GM12878 (cell line): Measurements from ENCODE around the gene HS6ST3. TPM values are rescaled to one million over a fixed set of nuclear protein-coding genes. Genes with fewer than 3 reads are reported as not detected.

Experiments
- ATAC-seq: fragments of 200-7000 bp; cut with Tn5 transposase; 3 replicates; pipeline ENCODE4 v1.9.1; 2020; ENCODE audit warnings: mild to moderate bottlenecking, moderate library complexity
- BruUV-seq: library from RNA; stranded (reverse); fragments of 400-500 nt; replicated peaks from 2 replicates; lab custom pipeline; 2021; lab: Mats Ljungman, UMichigan
- CTCF ChIA-PET: fragments of 300-600 bp; sonication (Branson Sonifier 250); formaldehyde crosslinking; extraction: SDS; loops from one replicate; lab custom pipeline; 2021; ENCODE audit warnings: inconsistent platforms; lab: Yijun Ruan, JAX
- POLR2A ChIA-PET: fragments of 350-600 bp; formaldehyde crosslinking; extraction: SDS; loops from one replicate; lab custom pipeline; 2021; ENCODE audit warnings: inconsistent platforms; lab: Charles Lee
- RAD21 ChIA-PET: fragments of 300-600 bp; sonication (Branson Sonifier 250); formaldehyde crosslinking; loops from one replicate; lab custom pipeline; 2023; ENCODE audit warnings: antibody characterized with exemption; ENCODE audit not compliant: unreplicated experiment; lab: Charles Lee
- SMC1A ChIA-PET: fragments of 300-600 bp; sonication (Branson Sonifier 250); formaldehyde crosslinking; loops from one replicate; lab custom pipeline; 2023; ENCODE audit not compliant: unreplicated experiment, uncharacterized antibody; lab: Charles Lee
- DNase-seq: peaks from one replicate; pipeline ENCODE4 v3.0.0-alpha.2; 2011; ENCODE audit warnings: low read depth, low spot score
- FAIRE-seq: peaks from 3 replicates; lab custom pipeline; 2011; peaks lifted over from hg19 to GRCh38; lab: Jason Lieb, UNC
- H2AFZ ChIP-seq: 2 replicates; pipeline ENCODE4 v1.6.0; 2011; ENCODE audit warnings: low read depth, low read length, control low read depth; ENCODE audit not compliant: control insufficient read depth
- H3K27ac ChIP-seq: 2 replicates; pipeline ENCODE4 v1.5.1; 2011; ENCODE audit warnings: control low read depth; ENCODE audit not compliant: control insufficient read depth, insufficient read depth
- H3K27me3 ChIP-seq, 2 experiments: replicated peaks in 1 of 2; 2 replicates each; pipeline versions ENCODE4 v1.6.0 to v1.6.1; 2011; ENCODE audit warnings: low read length in 1 of 2; ENCODE audit not compliant: control insufficient read depth in 2 of 2, insufficient read depth in 2 of 2
- H3K36me3 ChIP-seq, 2 experiments: 2 replicates each; pipeline ENCODE4 v1.5.1; 2011; ENCODE audit warnings: low read length in 1 of 2; ENCODE audit not compliant: control insufficient read depth in 2 of 2, insufficient read depth in 2 of 2
- H3K4me1 ChIP-seq: 2 replicates; pipeline ENCODE4 v1.6.1; 2011; ENCODE audit warnings: mild to moderate bottlenecking, low read length, moderate library complexity, mixed read lengths; ENCODE audit not compliant: control insufficient read depth, insufficient read depth
- H3K4me2 ChIP-seq: 2 replicates; pipeline ENCODE4 v1.6.0; 2011; ENCODE audit warnings: control low read depth; ENCODE audit not compliant: control insufficient read depth, insufficient read depth
- H3K4me3 ChIP-seq: fragments of 200-600 bp; sonication (generic); 2 replicates; pipeline ENCODE4 v1.5.1; 2016
- H3K79me2 ChIP-seq: 2 replicates; pipeline ENCODE4 v1.6.0; 2011; ENCODE audit warnings: low read length; ENCODE audit not compliant: control insufficient read depth, insufficient read depth
- H3K9ac ChIP-seq: 2 replicates; pipeline ENCODE4 v1.8.0; 2011; ENCODE audit warnings: low read length, control low read depth, mixed read lengths; ENCODE audit not compliant: control insufficient read depth, insufficient read depth
- H3K9me3 ChIP-seq: replicated peaks from 3 replicates; pipeline ENCODE4 v1.5.1; 2011; ENCODE audit warnings: mild to moderate bottlenecking, low read length; ENCODE audit not compliant: control insufficient read depth, insufficient read depth
- H4K20me1 ChIP-seq: 2 replicates; pipeline ENCODE4 v1.6.0; 2011; ENCODE audit not compliant: control insufficient read depth, insufficient read depth
- CBX3 ChIP-seq: fragments of 200-600 bp; sonication (generic); IDR thresholded peaks from 2 replicates; pipeline ENCODE4 v1.6.1; 2016; ENCODE audit warnings: low read depth, borderline replicate concordance
- CBX5 ChIP-seq: sonication (generic); IDR thresholded peaks from 2 replicates; pipeline ENCODE4 v1.6.1; 2016; ENCODE audit warnings: low read depth, moderate library complexity, mild to moderate bottlenecking, inconsistent platforms
- CHD4 ChIP-seq: fragments of 200-600 bp; sonication (generic); IDR thresholded peaks from 2 replicates; pipeline ENCODE4 v1.6.1; 2016; ENCODE audit warnings: mild to moderate bottlenecking
- CREB1 ChIP-seq: IDR thresholded peaks from 2 replicates; pipeline ENCODE4 v1.6.1; 2012; ENCODE audit warnings: low read depth, mild to moderate bottlenecking, inconsistent platforms
- FOXM1 ChIP-seq: IDR thresholded peaks from 2 replicates; pipeline ENCODE4 v1.6.1; 2012; ENCODE audit warnings: low read depth, mild to moderate bottlenecking, inconsistent platforms, low read length, moderate library complexity
- HDAC2 ChIP-seq: fragments of 200-600 bp; sonication (generic); IDR thresholded peaks from 2 replicates; pipeline ENCODE4 v1.6.1; 2017
- MYB ChIP-seq: fragments of 150-350 bp; IDR thresholded peaks from 2 replicates; pipeline ENCODE4 v1.6.1; 2014; ENCODE audit warnings: mild to moderate bottlenecking, low read depth, low read length, borderline replicate concordance
- PBX3 ChIP-seq: IDR thresholded peaks from 2 replicates; pipeline ENCODE4 v1.6.1; 2011; ENCODE audit warnings: mild to moderate bottlenecking, low read depth, low read length, moderate library complexity; ENCODE audit not compliant: insufficient replicate concordance
- POU2F2 ChIP-seq: IDR thresholded peaks from 3 replicates; pipeline ENCODE4 v1.6.1; 2011; ENCODE audit warnings: low read depth, mild to moderate bottlenecking, low read length, borderline replicate concordance
- RCOR1 ChIP-seq: conservative IDR thresholded peaks from 2 replicates; pipeline ENCODE4 v1.6.1; 2012; ENCODE audit warnings: low read depth, low read length, improper control_type of control experiment
- SMAD1 ChIP-seq: fragments of 450-650 bp; IDR thresholded peaks from 2 replicates; pipeline ENCODE4 v1.6.1; 2018; ENCODE audit warnings: mild to moderate bottlenecking, low read depth; ENCODE audit not compliant: partially characterized antibody
- SMAD5 ChIP-seq: IDR thresholded peaks from 2 replicates; pipeline ENCODE4 v1.6.1; 2016; ENCODE audit warnings: antibody characterized with exemption, low read depth
- STAT3 ChIP-seq: IDR thresholded peaks from 2 replicates; pipeline ENCODE4 v1.6.1; 2011; ENCODE audit warnings: low read depth, low read length, improper control_type of control experiment
- TCF7 ChIP-seq: IDR thresholded peaks from 2 replicates; pipeline ENCODE4 v1.6.1; 2014; ENCODE audit warnings: antibody characterized with exemption, borderline replicate concordance
- USF1 ChIP-seq: IDR thresholded peaks from 2 replicates; pipeline ENCODE4 v1.6.1; 2011; ENCODE audit warnings: borderline replicate concordance, low read depth, mild to moderate bottlenecking, moderate library complexity, mixed read lengths, low read length; ENCODE audit not compliant: insufficient read depth; ENCODE audit errors: extremely low read length
- ZNF274 ChIP-seq: IDR thresholded peaks from one replicate; pipeline ENCODE4 v1.8.0; 2011; ENCODE audit not compliant: insufficient read length, insufficient read depth
- WGBS: methylation state at CpG from one replicate; pipeline ENCODE4 v1.1.6; 2016; ENCODE audit warnings: low lambda C conversion rate; ENCODE audit not compliant: insufficient replicate concordance, insufficient coverage; ENCODE audit errors: missing lambda C conversion rate; 5-methylcytosine and 5-hydroxymethylcytosine counted together
- in situ Hi-C: fragments of 300-500 bp; cut with MboI; formaldehyde crosslinking; loops from 9 replicates; pipeline ENCODE4 v1.14.3; 2018; ENCODE audit warnings: mixed read lengths
- intact Hi-C: fragments of 100-400 bp; cut with micrococcal nuclease; formaldehyde crosslinking; loops from one replicate; pipeline ENCODE4 v1.14.2; 2022; ENCODE audit not compliant: unreplicated experiment
- polyA plus RNA-seq, 11 experiments: library from polyadenylated mRNA; depleted of rRNA in 4 of 11; unstranded in 6 of 11; stranded (reverse) in 5 of 11; fragments of >200 nt; fragmentation: Nextera tagmentation in 4 of 11; fragmentation: Illumina TruSeq in 1 of 11; extraction: Ambion mirVana in 4 of 11; extraction: Trizol in 1 of 11; gene quantifications; 1 replicate in 1 of 11; 2 replicates in 10 of 11; pipeline versions ENCODE4 v1.2.1 to v1.2.3, GENCODE V29; 2011 to 2016; ENCODE audit warnings: inconsistent platforms in 2 of 11, missing spikeins in 2 of 11, low read depth in 1 of 11
- total RNA-seq, 4 experiments: library from RNA; depleted of rRNA in 3 of 4; stranded (reverse); fragments of >200 nt in 3 of 4; fragmentation: Illumina TruSeq in 1 of 4; extraction: Trizol in 1 of 4; gene quantifications; 2 replicates each; pipeline versions ENCODE4 v1.2.1 to v1.2.3, GENCODE V29; 2013 to 2021
- TF ChIP-seq, protein P1 (sequence below): fragments of 450-650 bp; formaldehyde crosslinking; IDR thresholded peaks from 2 replicates; pipeline ENCODE4 v1.5.0; 2022; ENCODE audit warnings: mild to moderate bottlenecking, missing genetic modification characterization
- TF ChIP-seq, protein P2 (sequence below): fragments of 450-650 bp; IDR thresholded peaks from 2 replicates; pipeline ENCODE4 v1.6.1; 2016; ENCODE audit warnings: mild to moderate bottlenecking

HS6ST3 gene
- total and polyA plus RNA-seq, 10 of the 15 experiments (the other 5 are each of a cell fraction or from before 2014, with no cell fraction given): under 0.01 to 2.9 TPM; not detected in 8

GRCh38 chr13:96415831-96416385 is 326.0 kb downstream of the HS6ST3 start:
- SMC1A ChIA-PET: interaction anchor here (1.4 kb wide), 1 partner anchor 10 kb away, joined by 3 read pairs; no protein-coding TSS in a partner anchor
- Histone ChIP-seq H2AFZ (no peak overlapping the region), H3K9ac (no peak overlapping the region), H3K4me3 (no peak overlapping the region), H3K9me3 (no peaks in the 10 kb centered on the region), H3K36me3 (no peaks in the 10 kb centered on the region), H3K27me3 (no peaks in the 10 kb centered on the region), H3K4me1 (no peaks in the 10 kb centered on the region), H3K4me2 (no peak overlapping the region), H3K27ac (no peak overlapping the region), H4K20me1 (no peaks in the 10 kb centered on the region), H3K79me2 (no peaks in the 10 kb centered on the region)
- CTCF ChIA-PET: no interaction called here
- intact Hi-C loops (no loop called here), in situ Hi-C loops (no loop called here)
- ATAC-seq (no peak), DNase-seq (no peak), FAIRE-seq (no peak)
- RAD21 ChIA-PET: no interaction called here
- BruUV-seq: no TSS peak
- WGBS: 27% methylated on average over 1 of the region's 1 CpG
- TF ChIP-seq HDAC2 (no peak), POU2F2 (no peak), TCF7 (no peak), CHD4 (no peak), CREB1 (no peak), PBX3 (no peak), SMAD1 (no peak), RCOR1 (no peak), CBX3 (no peak), SMAD5 (no peak), USF1 (no peak), ZNF274 (no peak), STAT3 (no peak), CBX5 (no peak), FOXM1 (no peak), MYB (no peak)
- TF ChIP-seq, protein P1, sequence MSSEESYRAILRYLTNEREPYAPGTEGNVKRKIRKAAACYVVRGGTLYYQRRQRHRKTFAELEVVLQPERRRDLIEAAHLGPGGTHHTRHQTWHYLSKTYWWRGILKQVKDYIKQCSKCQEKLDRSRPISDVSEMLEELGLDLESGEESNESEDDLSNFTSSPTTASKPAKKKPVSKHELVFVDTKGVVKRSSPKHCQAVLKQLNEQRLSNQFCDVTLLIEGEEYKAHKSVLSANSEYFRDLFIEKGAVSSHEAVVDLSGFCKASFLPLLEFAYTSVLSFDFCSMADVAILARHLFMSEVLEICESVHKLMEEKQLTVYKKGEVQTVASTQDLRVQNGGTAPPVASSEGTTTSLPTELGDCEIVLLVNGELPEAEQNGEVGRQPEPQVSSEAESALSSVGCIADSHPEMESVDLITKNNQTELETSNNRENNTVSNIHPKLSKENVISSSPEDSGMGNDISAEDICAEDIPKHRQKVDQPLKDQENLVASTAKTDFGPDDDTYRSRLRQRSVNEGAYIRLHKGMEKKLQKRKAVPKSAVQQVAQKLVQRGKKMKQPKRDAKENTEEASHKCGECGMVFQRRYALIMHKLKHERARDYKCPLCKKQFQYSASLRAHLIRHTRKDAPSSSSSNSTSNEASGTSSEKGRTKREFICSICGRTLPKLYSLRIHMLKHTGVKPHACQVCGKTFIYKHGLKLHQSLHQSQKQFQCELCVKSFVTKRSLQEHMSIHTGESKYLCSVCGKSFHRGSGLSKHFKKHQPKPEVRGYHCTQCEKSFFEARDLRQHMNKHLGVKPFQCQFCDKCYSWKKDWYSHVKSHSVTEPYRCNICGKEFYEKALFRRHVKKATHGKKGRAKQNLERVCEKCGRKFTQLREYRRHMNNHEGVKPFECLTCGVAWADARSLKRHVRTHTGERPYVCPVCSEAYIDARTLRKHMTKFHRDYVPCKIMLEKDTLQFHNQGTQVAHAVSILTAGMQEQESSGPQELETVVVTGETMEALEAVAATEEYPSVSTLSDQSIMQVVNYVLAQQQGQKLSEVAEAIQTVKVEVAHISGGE: no peak
- TF ChIP-seq, protein P2, sequence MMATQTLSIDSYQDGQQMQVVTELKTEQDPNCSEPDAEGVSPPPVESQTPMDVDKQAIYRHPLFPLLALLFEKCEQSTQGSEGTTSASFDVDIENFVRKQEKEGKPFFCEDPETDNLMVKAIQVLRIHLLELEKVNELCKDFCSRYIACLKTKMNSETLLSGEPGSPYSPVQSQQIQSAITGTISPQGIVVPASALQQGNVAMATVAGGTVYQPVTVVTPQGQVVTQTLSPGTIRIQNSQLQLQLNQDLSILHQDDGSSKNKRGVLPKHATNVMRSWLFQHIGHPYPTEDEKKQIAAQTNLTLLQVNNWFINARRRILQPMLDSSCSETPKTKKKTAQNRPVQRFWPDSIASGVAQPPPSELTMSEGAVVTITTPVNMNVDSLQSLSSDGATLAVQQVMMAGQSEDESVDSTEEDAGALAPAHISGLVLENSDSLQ: no peak
- POLR2A ChIA-PET: no interaction called here
